H9 (cell line): ENCODE results near the gene EBF4. TPM values are rescaled to one million over a fixed set of nuclear protein-coding genes. Genes with fewer than 3 reads are reported as not detected.

ENCODE experiments used
- DNase-seq: peaks from one replicate; pipeline ENCODE4 v3.0.0-alpha.2; 2017
- H2AFZ ChIP-seq: one replicate; pipeline ENCODE4 v1.6.1; 2013; ENCODE audit warnings: mild to moderate bottlenecking, low read length, control low read depth, moderate library complexity
- H2AK5ac ChIP-seq: 2 replicates; pipeline ENCODE4 v1.6.1; 2013; ENCODE audit warnings: low read length, control low read depth, mixed read lengths; ENCODE audit not compliant: insufficient read length
- H2BK120ac ChIP-seq: one replicate; pipeline ENCODE4 v1.6.1; 2013; ENCODE audit warnings: low read depth, mild to moderate bottlenecking, low read length, control low read depth, inconsistent platforms; ENCODE audit not compliant: poor library complexity, severe bottlenecking
- H2BK12ac ChIP-seq: 2 replicates; pipeline ENCODE4 v1.6.1; 2013; ENCODE audit warnings: low read length, control low read depth, mixed read lengths, low read depth; ENCODE audit not compliant: insufficient read length
- H2BK15ac ChIP-seq: 2 replicates; pipeline ENCODE4 v1.6.1; 2013; ENCODE audit warnings: low read depth, low read length, control low read depth
- H2BK20ac ChIP-seq: one replicate; pipeline ENCODE4 v1.6.1; 2013; ENCODE audit warnings: low read depth, mild to moderate bottlenecking, low read length, control low read depth, inconsistent platforms; ENCODE audit not compliant: poor library complexity, severe bottlenecking
- H2BK5ac ChIP-seq: 2 replicates; pipeline ENCODE4 v1.6.1; 2013; ENCODE audit warnings: low read length, control low read depth, mixed read lengths; ENCODE audit not compliant: insufficient read length
- H3K14ac ChIP-seq: 2 replicates; pipeline ENCODE4 v1.6.1; 2013; ENCODE audit warnings: low read length, control low read depth; ENCODE audit not compliant: insufficient read depth
- H3K18ac ChIP-seq: 2 replicates; pipeline ENCODE4 v1.6.1; 2013; ENCODE audit warnings: low read depth, mild to moderate bottlenecking, mixed read lengths, low read length, control low read depth; ENCODE audit not compliant: insufficient read length
- H3K23ac ChIP-seq: 2 replicates; pipeline ENCODE4 v1.6.1; 2013; ENCODE audit warnings: low read length, control low read depth, mixed read lengths, low read depth; ENCODE audit not compliant: insufficient read length
- H3K23me2 ChIP-seq: 2 replicates; pipeline ENCODE4 v1.6.1; 2013; ENCODE audit warnings: low read depth, mild to moderate bottlenecking, mixed read lengths, low read length, control low read depth; ENCODE audit not compliant: insufficient read length, poor library complexity, severe bottlenecking
- H3K27ac ChIP-seq: 2 replicates; pipeline ENCODE4 v1.5.1; 2013; ENCODE audit warnings: low read length, control low read depth, mixed read lengths, low read depth; ENCODE audit not compliant: insufficient read length
- H3K27me3 ChIP-seq: 2 replicates; pipeline ENCODE4 v1.6.1; 2013; ENCODE audit warnings: low read length, control low read depth, inconsistent platforms; ENCODE audit not compliant: insufficient read depth
- H3K4ac ChIP-seq: 2 replicates; pipeline ENCODE4 v1.6.1; 2013; ENCODE audit warnings: low read depth, mild to moderate bottlenecking, control low read depth, inconsistent platforms, low read length, moderate library complexity
- H3K4me1 ChIP-seq: 2 replicates; pipeline ENCODE4 v1.6.1; 2013; ENCODE audit warnings: low read length, control low read depth, inconsistent platforms; ENCODE audit not compliant: insufficient read depth
- H3K4me2 ChIP-seq: 2 replicates; pipeline ENCODE4 v1.6.1; 2013; ENCODE audit warnings: low read length, control low read depth, mixed read lengths; ENCODE audit not compliant: insufficient read length, insufficient read depth
- H3K56ac ChIP-seq: 2 replicates; pipeline ENCODE4 v1.6.1; 2013; ENCODE audit warnings: low read depth, mild to moderate bottlenecking, mixed read lengths, low read length, control low read depth; ENCODE audit not compliant: insufficient read length
- H3K79me1 ChIP-seq: 2 replicates; pipeline ENCODE4 v1.6.1; 2013; ENCODE audit warnings: low read depth, mild to moderate bottlenecking, moderate library complexity, low read length, control low read depth, inconsistent platforms; ENCODE audit not compliant: insufficient read depth, poor library complexity, severe bottlenecking
- H3K79me2 ChIP-seq: 2 replicates; pipeline ENCODE4 v1.6.1; 2013; ENCODE audit warnings: low read length, control low read depth, inconsistent platforms; ENCODE audit not compliant: insufficient read depth
- H3K9ac ChIP-seq: 2 replicates; pipeline ENCODE4 v1.6.1; 2013; ENCODE audit warnings: low read length, control low read depth, mixed read lengths; ENCODE audit not compliant: insufficient read length; ENCODE audit errors: extremely low read depth
- H3K9me3 ChIP-seq: one replicate; pipeline ENCODE4 v1.6.1; 2013; ENCODE audit warnings: low read depth, low read length, inconsistent platforms; ENCODE audit not compliant: control insufficient read depth
- H3T11ph ChIP-seq: one replicate; pipeline ENCODE4 v1.6.1; 2013; ENCODE audit warnings: mild to moderate bottlenecking, low read length, control low read depth, inconsistent platforms
- H4K20me1 ChIP-seq: one replicate; pipeline ENCODE4 v1.6.1; 2013; ENCODE audit not compliant: control insufficient read depth, insufficient read length, insufficient read depth
- H4K5ac ChIP-seq: 2 replicates; pipeline ENCODE4 v1.6.1; 2013; ENCODE audit warnings: low read depth, mild to moderate bottlenecking, mixed read lengths, low read length, control low read depth; ENCODE audit not compliant: insufficient read length
- H4K8ac ChIP-seq: replicated peaks from 2 replicates; pipeline ENCODE4 v1.6.1; 2013; ENCODE audit warnings: low read length, control low read depth, mixed read lengths, low read depth; ENCODE audit not compliant: insufficient read length
- H4K91ac ChIP-seq: 2 replicates; pipeline ENCODE4 v1.6.1; 2013; ENCODE audit warnings: low read depth, mild to moderate bottlenecking, moderate library complexity, mixed read lengths, low read length, control low read depth; ENCODE audit not compliant: insufficient read length
- H3K27ac Mint-ChIP-seq, 3 experiments: 2 replicates in 2 of 3; 3 replicates in 1 of 3; pipeline ENCODE4 v1.8.0; 2020 to 2021; ENCODE audit warnings: mixed read lengths in 3 of 3, mild to moderate bottlenecking in 1 of 3, moderate library complexity in 1 of 3
- H3K27me3 Mint-ChIP-seq: 2 replicates; pipeline ENCODE4 v1.8.0; 2021; ENCODE audit warnings: low read depth, mild to moderate bottlenecking, moderate library complexity, mixed read lengths
- H3K36me3 Mint-ChIP-seq, 3 experiments: 2 replicates in 2 of 3; 3 replicates in 1 of 3; pipeline ENCODE4 v1.8.0; 2020 to 2021; ENCODE audit warnings: low read depth in 3 of 3, mixed read lengths in 3 of 3; ENCODE audit not compliant: insufficient read depth in 1 of 3
- H3K4me1 Mint-ChIP-seq, 2 experiments: 2 replicates each; pipeline ENCODE4 v1.8.0; 2020; ENCODE audit warnings: mixed read lengths in 2 of 2
- H3K4me3 Mint-ChIP-seq, 2 experiments: 2 replicates in 1 of 2; 3 replicates in 1 of 2; pipeline ENCODE4 v1.8.0; 2020 to 2021; ENCODE audit warnings: mild to moderate bottlenecking in 2 of 2, mixed read lengths in 2 of 2, moderate library complexity in 1 of 2
- H3K9me3 Mint-ChIP-seq, 2 experiments: 2 replicates in 1 of 2; 3 replicates in 1 of 2; pipeline ENCODE4 v1.8.0; 2020; ENCODE audit warnings: mild to moderate bottlenecking in 2 of 2, mixed read lengths in 2 of 2, moderate library complexity in 1 of 2
- WGBS: extraction: QIAGEN DNeasy Blood & Tissue Kit; methylation state at CpG from one replicate; pipeline ENCODE4 v1.1.7; 2013; ENCODE audit warnings: missing lambda C conversion rate, low lambda C conversion rate, mixed read lengths; ENCODE audit not compliant: insufficient read length; ENCODE audit errors: extremely low coverage; 5-methylcytosine and 5-hydroxymethylcytosine counted together
- total RNA-seq: library from RNA; stranded (reverse); gene quantifications from 2 replicates; pipeline ENCODE4 v1.2.1, GENCODE V29; 2021
- TF ChIP-seq, protein P1 (sequence below): fragments of 200-600 bp; sonication (generic); conservative IDR thresholded peaks from 3 replicates; pipeline ENCODE4 v1.8.0; 2021; ENCODE audit warnings: antibody characterized with exemption, mild to moderate bottlenecking

EBF4 gene
- total RNA-seq, 1 experiment from 2014 or later: 3.9 TPM

DNA sequence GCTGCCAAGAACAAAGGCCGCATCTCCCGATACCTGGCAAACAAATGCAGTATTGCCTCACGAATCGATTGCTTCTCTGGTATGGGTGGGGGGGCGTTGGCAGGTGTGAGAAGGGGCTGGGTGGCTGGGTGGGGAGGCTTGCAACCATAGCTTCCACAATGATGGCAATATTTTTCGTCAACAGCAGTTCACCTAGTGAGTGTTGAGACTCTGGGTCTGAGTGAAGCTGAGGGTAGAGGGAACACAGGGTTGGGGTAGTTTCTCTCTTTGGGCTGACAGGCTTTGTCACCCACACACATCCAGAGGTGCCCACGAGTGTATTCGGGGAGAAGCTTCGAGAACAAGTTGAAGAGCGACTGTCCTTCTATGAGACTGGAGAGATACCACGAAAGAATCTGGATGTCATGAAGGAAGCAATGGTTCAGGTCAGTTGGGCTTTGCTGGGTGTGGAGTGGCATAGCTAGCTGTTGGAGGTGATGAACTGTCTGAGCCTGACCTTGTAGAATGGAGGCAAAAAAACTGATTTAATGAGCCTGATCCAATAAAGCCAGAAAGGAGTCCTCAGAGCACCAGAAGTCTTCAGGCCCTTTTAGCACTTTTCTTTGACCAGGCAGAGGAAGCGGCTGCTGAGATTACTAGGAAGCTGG, 36.0 kb upstream of the EBF4 start:
- peak overlapping the region; percentile 13 to 25; a peak in 3 of 5 replicates for H3K4me3 Mint-ChIP-seq
- peaks cover 3% of the 10 kb centered on the region; the same call in 1 of the 2 replicates for H3K27me3 Mint-ChIP-seq
- Histone ChIP-seq H2BK12ac (no peak overlapping the region), H2BK5ac (no peak overlapping the region), H4K91ac (no peak overlapping the region), H3K14ac (no peak overlapping the region), H2BK15ac (no peak overlapping the region), H3K9me3 (no peaks in the 10 kb centered on the region), H3K27ac (no peak overlapping the region), H3K79me1 (peaks cover 11% of the 10 kb centered on the region), H3K4me1 (no peaks in the 10 kb centered on the region; the same call in 1 of the 2 replicates), H4K8ac (no peak overlapping the region), H2AK5ac (no peak overlapping the region), H3K23me2 (peaks cover 9% of the 10 kb centered on the region), H2AFZ (no peak overlapping the region), H3K56ac (no peak overlapping the region), H2BK20ac (no peak overlapping the region), H4K20me1 (no peaks in the 10 kb centered on the region), H3K23ac (no peak overlapping the region), H3K4me2 (no peak overlapping the region), H3K4ac (no peak overlapping the region), H3K79me2 (peaks cover 17% of the 10 kb centered on the region), H3K18ac (no peak overlapping the region), H3K9ac (no peak overlapping the region), H4K5ac (no peak overlapping the region), H3T11ph (no peak overlapping the region), H3K27me3 (no peaks in the 10 kb centered on the region), H2BK120ac (no peak overlapping the region)
- H3K27ac Mint-ChIP-seq: peak overlapping the region in 2 of 3 experiments; percentile 37 to 56; a peak in 4 of 7 replicates
- peaks cover 15 to 18% of the 10 kb centered on the region in 2 experiments for H3K4me1 Mint-ChIP-seq
- no peak for DNase-seq
- H3K36me3 Mint-ChIP-seq: peaks cover 66 to 90% (median 83%) of the 10 kb centered on the region in 3 experiments
- TF ChIP-seq, protein P1, sequence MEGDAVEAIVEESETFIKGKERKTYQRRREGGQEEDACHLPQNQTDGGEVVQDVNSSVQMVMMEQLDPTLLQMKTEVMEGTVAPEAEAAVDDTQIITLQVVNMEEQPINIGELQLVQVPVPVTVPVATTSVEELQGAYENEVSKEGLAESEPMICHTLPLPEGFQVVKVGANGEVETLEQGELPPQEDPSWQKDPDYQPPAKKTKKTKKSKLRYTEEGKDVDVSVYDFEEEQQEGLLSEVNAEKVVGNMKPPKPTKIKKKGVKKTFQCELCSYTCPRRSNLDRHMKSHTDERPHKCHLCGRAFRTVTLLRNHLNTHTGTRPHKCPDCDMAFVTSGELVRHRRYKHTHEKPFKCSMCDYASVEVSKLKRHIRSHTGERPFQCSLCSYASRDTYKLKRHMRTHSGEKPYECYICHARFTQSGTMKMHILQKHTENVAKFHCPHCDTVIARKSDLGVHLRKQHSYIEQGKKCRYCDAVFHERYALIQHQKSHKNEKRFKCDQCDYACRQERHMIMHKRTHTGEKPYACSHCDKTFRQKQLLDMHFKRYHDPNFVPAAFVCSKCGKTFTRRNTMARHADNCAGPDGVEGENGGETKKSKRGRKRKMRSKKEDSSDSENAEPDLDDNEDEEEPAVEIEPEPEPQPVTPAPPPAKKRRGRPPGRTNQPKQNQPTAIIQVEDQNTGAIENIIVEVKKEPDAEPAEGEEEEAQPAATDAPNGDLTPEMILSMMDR: no peak
- no peaks in the 10 kb centered on the region for H3K9me3 Mint-ChIP-seq
- WGBS: no CpG with 5 or more reads among the region's 12 CpGs
